Esophagus squamous epithelium (tissue), 4 donors: ENCODE data around the gene HNF4A.

Experiments used
- CTCF ChIP-seq, 6 experiments: fragments of 450-650 bp in 4 of 6; fragments of 200-600 bp in 2 of 6; sonication (generic) in 2 of 6; IDR thresholded peaks; one replicate each; pipeline ENCODE4 v1.5.1; 2016 to 2019; ENCODE audit warnings: antibody characterized with exemption in 6 of 6, mild to moderate bottlenecking in 4 of 6, moderate library complexity in 4 of 6
- POLR2A ChIP-seq, 4 donors: fragments of 450-650 bp; IDR thresholded peaks; one replicate each; pipeline ENCODE4 v1.6.1; 2017; ENCODE audit warnings: antibody characterized with exemption in 4 of 4, mild to moderate bottlenecking in 4 of 4, moderate library complexity in 3 of 4

DNA sequence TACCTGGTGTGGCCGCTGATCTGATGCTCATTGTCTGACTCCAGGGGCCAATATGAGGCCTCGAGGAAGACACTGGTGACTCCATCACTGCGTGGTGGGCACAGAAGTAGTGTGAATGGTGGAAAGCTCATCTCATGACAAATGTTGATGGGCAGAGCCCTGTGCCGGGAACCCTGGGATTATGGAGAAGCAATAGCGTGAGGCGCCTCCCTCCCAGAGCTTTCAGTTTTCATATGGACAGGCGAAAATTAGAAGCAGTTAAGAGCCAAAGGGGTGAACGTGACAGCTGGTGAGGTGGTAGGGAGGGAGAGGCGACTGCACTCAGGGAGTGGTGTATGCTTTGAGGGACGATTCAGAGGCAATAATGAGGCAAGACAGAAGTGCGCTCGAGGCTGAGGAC lies 80.9 kb downstream of the HNF4A start:
- no peak for TF ChIP-seq CTCF (IDR thresholded peaks at IDR 0.05)
- no peak for TF ChIP-seq POLR2A (IDR thresholded peaks at IDR 0.05)
